GM19193 (cell line): Measurements from ENCODE around the gene CRIP2.

Experiments used
- POLR2A ChIP-seq: IDR thresholded peaks from 4 replicates; pipeline ENCODE4 v1.6.1; 2011; ENCODE audit not compliant: insufficient read depth, insufficient read length; ENCODE audit errors: extremely low read depth

Gene CRIP2

DNA sequence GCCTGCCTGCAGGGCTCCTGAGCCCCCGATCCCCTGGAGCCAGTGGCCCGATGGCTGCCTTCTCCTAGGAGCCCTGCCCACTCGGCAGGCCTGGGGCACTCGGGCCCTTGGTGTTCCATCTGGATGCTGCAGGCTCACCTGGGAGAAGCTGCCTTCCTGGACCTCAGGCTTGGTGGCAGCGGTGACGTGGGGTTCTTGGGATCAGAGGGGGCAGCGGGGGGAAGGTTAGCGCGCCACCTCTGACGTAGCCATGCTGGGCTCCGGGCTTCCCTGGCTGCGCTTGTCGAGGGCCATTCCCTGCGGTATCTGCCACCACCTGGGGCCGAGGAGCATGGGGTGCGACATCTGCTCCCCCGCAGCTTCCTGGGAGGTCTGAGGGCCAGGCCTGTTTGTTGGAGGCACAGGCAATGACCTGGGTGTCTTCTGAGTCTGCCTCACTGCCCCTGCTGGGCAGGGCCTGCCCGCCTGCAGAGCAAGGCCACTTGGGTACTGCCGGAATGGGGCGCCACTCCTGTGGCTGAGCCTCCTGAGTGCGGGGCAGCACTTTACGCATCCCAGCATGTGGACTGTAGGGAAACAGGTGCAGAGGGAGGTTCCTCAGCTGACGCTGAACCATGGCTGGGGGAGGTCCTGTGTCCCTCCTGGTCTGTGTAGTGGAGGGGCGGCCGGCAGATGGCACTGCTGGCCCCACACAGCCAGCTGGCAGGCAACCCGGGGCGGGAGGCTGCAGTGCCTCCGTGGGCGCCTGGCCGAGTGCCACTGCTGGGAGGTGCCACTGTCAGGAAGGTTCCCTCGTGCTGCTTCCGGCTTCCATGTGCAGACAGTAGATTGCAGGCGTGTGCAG, 34.7 kb upstream of the CRIP2 start:
- TF ChIP-seq POLR2A: no peak

DNA sequence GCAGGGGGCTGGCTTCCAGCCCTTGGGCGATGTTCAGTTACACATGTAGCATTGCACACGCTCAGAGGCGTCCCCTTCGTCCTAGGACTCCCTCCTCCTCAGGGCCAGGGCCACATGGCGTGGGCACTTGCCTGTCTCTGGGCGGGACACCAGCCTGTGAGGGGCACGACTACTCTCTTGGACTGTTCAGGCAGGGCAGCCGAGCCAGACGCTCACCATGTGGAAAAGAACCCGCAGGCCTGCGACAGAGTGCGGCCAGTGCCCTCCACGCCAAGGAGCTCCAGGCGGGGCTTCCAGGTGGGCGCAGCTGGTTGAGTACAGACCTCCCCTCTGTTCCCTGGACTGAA, 34.1 kb upstream of the CRIP2 start:
- no peak for TF ChIP-seq POLR2A

DNA sequence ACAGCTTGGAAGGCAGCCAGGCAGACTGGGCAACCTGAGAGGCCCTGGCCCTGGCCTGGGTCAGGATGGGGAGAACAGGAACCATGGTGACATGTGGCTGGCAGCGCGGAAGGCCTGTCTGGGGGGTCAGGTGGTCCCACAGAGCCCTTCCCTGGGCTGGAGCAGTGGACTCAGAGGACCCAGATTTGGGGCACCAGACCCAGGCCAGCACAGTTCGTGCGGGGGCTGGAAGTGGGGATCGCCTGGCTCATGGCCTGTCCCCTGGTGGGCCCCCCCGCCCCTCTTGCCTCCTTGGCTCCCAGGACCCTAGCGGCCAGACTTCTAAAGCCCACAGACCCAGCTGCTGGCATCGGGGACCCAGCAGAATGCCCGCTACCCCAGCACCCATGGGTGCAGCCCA, 33.6 kb upstream of the CRIP2 start:
- TF ChIP-seq POLR2A: no peak

DNA sequence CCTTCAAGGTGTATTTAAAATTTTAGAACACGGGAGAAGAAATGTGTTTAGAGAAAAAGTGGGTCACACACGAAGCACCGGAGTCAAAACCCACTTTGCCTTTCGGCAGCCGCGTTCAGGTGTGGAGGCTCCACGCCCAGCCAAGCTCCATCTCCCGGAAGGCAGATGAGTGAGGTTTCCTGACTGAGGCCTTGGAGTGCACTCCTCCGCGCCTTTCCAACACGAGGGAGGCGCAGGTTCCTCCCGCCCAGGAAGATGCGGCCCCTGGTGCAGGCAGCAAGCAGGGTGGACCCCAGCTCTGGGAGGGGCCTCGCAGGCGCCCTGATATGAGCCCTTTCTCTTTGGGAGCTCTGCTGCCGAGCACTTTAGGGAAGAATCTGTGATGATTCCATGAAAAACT, 32.5 kb upstream of the CRIP2 start:
- no peak for TF ChIP-seq POLR2A

DNA sequence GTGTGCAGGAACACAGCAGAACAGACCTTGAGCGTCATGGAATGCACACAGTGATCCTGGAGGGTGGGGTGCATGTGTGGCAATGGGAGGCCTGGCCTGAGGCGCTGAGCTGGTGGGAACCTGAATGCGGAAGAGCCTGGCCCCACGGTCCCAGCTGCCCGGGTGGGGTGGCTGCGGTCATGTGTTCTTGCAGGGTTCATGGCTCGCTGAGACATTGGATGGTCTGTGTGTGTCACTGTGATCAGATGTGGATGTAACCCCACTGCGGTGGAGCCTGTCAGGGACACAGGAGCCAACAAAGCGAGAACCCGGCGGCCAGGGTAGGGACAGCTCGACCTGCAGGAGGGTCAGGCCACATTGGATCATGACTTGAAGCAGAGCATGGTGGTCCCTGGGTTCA, 31.8 kb upstream of the CRIP2 start:
- no peak for TF ChIP-seq POLR2A

DNA sequence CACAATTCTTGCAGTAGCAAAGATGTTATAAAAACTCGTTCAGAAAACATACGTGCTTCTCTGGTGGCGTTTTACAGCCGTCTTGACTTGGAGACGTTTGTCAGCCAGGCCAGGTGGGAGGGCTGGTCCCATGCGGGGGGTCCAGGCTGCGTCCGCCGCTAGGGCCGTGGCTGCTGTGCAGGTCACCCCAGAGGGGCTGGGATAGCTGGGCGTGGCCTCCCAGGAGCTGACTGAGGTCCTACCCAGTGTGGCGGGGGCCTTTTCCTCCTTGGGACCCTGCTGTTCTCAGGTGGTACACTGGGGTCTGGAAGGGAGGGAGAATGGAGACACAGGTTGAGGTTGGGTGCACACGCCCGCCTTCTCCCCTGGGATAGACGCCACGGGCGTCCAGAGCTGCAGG, 29.8 kb upstream of the CRIP2 start:
- no peak for TF ChIP-seq POLR2A

DNA sequence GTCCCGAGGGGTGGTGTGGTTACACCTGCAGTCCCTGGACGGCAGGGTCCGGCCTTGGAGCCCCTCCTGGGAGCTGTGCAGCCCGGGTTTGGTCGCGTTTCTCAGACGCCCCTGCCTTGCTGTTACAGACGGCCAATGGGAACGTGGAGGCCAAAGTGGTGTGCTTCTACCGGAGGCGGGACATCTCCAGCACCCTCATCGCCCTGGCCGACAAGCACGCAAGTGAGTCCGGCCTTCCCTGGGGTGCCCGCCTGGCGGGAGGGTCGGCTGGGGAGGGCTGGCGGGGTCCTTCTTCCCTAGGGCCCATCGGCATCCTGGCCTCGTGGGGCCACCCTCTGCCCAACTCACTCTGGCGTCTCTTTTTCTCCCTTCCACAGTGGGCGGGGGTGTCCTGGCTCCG, 29.3 kb upstream of the CRIP2 start:
- no peak for TF ChIP-seq POLR2A

DNA sequence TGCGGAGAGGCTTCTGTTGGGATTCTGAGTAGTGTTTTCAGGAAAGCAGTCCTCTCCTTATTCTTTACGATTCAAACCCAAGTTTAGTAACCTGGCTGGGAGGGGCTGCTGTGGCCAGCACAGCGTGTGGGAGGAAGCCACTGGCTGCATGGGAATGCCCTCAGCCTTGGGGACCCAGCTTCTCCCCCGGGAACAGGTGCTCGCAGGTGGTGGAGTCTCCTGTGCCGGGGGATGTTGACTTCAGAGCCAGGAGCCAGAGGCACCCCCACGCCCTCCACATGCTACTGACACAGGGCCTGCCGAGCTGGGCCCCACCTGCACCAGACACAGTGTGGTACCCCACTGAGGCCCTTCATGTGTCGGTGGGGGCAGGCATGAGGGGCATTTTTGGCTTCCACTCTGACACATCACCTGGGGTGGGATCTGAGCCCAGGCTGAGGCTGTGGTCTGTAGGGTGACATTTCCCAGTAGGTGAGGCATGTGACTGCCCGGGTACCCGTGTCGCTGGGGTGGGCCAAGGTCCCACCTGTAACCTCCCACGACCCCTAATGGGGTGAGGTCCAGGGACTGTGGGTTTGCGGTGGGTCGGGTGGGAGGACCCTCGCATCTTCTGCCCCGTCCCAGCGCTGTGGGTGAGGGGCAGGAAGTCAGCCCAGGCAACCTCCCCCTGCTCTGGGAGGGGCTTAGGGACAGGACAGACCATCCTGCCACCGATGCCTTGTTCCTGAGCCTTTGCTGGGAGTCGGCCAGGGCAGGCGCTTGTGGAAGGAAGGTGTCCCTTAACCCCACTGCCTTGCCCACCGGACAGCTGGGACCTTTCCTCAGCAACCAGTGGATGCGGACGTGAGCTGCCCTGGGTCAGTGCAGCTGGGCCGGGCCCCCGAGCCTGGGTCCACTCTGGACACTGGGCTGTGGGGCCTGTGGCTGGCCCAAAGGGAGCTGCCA, 28.4 kb upstream of the CRIP2 start:
- TF ChIP-seq POLR2A: no peak

DNA sequence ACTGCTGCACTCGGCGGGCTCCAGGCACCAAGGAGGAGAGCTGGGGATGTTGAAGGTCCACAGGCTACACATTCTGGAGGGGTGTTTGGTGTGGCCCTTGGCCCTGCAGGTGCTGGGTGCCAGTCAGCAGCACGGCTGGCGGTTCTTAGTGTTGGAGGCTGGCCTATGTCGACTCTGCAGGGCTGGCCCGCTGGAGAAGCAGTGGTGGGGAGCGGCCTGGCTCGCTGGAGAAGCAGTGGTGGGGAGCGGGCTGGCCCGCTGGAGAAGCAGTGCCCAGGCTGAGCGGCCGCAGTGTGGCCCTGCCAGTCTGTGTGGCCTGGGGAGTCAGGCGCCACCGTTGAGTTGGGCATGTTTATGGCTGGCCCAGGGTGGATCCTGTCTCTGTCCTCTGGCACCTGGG, 27.6 kb upstream of the CRIP2 start:
- TF ChIP-seq POLR2A: no peak

DNA sequence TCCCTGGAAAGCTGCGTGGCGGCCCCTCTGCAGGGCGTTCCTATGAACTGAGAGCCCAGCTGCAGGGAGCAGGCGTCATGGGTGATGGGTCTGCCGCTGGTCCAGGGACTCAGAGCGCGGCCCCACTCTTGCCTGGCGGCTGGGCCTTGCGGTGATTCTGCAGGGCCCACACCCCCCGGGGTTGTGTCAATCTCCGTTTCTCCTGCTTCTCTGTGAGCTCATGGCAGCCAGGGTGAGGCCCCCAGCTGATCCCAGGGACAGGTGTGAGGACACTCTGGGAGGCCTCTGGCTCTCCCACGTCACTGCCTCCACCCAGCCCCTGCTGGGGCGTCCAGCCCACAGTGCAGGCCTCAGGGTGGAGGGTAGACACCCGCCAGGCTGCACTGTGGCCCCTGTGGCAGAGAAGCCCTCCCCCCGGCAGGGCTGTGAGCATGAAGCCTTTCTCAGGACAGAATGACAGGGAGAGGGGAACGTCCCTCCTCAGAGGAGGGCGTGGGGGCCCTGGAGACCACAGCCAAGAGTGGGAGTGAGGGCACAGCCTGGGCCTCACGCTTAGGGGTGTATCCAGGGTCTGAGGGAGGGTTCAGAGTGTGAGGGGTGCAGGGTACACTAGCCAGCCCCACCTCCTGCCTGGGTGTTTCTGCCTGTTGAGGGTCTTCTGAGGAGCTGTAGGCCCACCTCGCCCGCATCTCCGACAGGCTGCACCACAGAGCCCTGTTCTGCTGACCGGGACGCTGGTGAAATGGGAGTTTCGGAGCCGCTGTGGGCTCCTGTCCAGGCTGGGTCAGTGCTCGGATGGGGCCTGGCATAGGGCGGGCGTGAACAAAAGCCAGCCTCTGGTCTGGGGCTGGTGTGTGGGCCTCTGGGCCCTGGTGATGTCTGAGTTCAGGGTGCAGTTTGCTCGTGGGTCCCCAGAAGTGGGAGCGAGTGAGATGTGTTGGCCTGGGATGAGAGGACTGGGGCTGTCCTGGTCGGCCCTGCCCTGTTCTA, 26.7 kb upstream of the CRIP2 start:
- no peak for TF ChIP-seq POLR2A

DNA sequence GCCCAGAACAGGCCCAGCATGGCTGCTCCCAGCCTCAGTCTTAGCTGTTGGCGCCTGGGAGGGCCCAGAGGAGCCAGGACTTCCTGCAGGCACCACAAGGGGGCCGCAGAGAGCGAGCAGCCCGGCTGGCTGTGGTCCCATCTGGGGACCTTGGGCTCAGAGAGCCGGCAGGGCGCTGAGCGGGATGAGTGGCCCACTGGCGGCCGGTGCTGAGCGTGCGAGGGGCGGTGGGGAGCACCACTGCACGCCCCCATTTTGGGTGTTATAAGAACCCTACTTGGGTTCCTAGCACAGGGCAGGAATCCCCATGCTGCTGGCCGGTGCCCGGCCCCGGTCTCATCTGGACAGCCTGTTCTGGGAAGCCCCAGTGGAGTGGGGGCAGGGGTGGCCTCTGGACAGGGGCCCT, 25.9 kb upstream of the CRIP2 start:
- TF ChIP-seq POLR2A: no peak

DNA sequence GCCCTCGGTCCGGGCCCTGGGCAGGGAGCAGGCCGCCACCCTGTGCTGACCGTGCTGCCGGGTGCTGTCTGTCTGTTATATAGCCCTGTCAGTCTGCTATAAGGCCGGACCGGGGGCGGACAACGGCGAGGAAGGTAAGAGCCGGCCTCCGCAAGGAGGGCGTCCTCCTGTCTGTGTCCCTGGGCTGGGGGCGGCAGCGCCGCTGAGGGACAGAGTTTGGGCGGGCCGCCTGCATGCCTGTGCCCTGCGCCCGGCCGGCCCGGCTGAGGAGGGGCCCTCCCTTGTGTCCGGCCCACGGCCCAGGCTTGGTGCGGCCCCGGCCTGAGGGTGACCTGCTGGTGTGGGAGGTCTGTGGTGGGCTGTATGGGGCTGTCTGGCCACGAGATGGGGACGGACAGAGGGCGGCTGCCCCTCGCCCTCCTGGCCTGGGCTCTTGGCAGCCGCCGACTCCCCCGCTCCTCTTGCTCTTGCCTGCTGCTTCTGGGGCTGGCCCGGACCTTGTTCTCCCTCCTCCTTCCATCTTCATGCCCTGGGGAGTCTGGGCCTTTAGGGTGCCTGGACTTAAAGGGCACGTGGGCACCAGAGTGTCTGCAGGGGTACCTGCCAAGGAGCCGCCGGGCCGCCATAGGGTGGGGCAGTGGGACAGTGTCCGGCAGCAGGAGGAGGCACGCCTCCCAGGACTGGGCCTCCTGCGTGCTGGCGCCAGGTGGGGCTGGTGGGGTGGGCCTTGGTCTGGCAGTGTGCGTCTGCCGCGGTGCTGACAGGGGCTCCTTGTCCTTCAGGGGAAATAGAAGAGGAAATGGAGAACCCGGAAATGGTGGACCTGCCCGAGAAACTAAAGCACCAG, 25.1 kb upstream of the CRIP2 start:
- TF ChIP-seq POLR2A: no peak

DNA sequence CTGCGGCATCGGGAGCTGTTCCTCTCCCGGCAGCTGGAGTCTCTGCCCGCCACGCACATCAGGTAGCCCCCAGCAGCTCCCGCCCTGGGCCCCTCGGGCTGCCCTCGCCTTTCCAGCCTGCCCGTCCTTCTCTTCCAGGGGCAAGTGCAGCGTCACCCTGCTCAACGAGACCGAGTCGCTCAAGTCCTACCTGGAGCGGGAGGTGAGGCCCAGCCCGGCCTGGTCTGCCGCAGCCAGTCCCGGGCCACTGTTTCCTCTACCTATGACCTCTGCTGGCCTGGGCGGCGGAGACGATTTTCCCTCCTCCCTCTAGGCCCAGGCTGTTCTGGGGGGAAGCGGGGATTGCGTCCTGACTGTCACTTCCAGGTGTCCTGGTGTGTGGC, 24.5 kb upstream of the CRIP2 start:
- TF ChIP-seq POLR2A: no peak
